Endometrium (tissue), 2 donors: ENCODE data around the gene CKLF.
"Not testable (repeated sequence)": the region's sequence is repeated elsewhere in the genome, so short reads cannot be mapped to it uniquely, and the experiment has no call there.

ENCODE experiments used
- FAIRE-seq: peaks from 2 replicates; lab custom pipeline; 2012; peaks lifted over from hg19 to GRCh38; lab: Jason Lieb, UNC
- donor health status: control.
- donor health status: control.

Gene CKLF

DNA sequence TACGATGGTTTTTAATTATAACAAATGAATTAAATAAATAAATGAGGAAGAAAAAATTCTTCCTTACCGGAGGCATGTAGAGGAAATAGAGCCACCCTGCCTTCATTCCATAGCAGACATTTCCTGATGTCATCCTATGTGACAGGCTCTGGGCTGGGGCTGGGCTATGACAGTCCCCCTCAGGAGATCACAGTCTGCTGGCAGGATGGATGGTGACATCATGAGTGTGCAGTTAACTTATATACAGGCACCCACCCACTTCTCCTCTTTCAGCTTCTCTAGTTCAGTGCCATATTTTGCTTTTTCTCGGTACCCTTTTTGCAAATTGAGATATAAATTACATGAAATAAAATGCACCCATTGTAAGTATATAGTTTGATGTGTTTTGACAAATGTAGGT, 45.7 kb downstream of the CKLF start:
- FAIRE-seq = no peak

DNA sequence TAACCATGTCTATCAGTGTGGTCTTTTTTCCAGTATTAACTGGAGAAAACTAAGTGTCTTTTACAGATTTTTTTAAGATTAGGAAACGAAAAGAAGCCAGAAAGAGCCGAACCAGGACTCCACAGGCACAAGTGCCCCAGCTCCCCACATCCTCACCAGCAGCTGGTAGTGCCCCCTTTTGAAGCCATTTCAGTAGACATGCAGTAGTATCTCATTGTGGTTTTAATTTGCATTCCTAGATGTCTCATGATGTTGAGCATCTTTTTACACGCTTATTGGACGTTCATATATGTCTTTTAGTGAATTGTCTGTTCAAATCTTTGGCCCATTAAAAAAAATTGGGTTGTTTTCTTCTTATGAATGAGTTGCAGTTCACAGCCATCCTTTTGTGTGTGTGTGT, 47.4 kb downstream of the CKLF start:
- FAIRE-seq = no peak

DNA sequence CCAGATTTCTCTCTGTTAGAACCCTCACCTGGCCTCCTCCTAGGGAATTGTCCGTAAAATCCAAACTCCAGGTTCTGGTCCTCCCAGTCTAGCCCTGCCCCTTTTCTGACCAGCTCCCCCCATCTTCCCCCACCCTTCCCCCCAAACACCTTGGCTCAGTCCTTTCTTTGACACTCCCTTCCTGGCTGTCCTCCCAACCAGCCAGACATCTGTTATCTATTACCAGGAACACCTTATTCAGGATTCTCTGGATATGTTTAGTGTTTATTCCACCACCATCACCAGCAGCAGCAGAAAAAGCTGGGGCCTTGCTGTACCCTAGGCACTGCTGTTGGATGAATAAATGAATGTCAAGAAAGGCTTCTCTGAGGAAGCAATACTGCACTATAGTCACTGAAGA, 48.1 kb downstream of the CKLF start:
- FAIRE-seq = no peak

DNA sequence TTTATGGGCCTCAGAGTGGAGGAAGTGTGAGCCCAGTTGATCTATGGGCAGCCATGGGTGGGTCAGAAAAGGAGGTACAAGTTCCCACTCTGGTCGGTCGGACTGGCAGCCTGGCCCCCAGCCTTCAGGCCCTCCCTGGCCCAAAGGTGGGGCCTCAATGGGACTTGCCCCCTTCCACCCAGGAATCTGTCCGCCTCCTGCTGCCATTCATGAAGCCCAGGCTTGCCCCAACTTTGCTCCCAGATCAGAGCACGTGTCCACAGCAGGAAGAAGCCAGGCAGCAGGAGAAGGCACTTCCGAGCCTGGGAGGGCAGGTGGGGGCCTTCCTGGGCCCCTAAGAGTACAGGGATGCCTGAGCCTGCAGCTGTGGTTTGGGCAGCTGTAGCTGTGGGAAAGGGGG, 49.1 kb downstream of the CKLF start:
- FAIRE-seq = no peak

DNA sequence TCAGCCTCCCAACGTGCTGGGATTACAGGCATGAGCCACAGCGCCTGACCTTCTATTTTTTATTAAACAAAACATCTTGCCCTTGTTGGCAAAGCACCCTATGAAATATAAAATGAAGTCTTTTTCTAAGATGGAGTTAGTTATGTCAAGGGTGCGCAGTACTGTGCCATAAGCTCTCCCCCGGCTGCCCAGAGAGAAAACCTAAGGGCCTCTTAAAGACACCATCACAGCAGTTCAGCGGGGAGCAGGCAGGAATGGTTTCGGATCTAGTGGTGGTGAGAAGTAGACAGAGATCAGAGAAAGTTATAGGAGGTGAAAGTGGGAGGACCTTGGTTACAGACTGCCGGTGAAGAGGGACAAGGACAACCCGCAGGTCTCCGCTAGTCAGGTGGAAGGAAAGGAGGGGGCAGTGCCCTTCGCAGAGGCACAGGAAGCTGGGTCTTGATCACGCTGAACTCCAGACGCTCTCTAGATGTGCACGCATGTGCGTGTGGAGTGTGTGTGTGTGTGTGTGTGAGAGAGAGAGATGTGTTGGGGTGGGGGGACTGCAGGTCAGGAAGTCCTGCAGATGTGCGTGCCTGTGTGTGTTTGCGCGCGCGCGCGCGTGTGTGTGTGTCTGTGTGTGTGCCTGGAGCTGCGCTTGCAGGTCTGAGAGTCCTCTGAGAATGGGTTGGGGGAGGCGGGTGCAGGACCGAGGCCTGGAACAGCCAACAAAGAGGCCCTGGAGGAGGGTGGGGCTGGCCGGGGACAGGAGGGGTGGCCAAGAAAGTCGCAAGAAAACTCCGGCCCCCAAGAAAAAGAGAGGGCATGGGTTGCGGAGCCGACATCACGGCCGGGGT, 51.4 kb downstream of the CKLF start:
- no peak for FAIRE-seq

DNA sequence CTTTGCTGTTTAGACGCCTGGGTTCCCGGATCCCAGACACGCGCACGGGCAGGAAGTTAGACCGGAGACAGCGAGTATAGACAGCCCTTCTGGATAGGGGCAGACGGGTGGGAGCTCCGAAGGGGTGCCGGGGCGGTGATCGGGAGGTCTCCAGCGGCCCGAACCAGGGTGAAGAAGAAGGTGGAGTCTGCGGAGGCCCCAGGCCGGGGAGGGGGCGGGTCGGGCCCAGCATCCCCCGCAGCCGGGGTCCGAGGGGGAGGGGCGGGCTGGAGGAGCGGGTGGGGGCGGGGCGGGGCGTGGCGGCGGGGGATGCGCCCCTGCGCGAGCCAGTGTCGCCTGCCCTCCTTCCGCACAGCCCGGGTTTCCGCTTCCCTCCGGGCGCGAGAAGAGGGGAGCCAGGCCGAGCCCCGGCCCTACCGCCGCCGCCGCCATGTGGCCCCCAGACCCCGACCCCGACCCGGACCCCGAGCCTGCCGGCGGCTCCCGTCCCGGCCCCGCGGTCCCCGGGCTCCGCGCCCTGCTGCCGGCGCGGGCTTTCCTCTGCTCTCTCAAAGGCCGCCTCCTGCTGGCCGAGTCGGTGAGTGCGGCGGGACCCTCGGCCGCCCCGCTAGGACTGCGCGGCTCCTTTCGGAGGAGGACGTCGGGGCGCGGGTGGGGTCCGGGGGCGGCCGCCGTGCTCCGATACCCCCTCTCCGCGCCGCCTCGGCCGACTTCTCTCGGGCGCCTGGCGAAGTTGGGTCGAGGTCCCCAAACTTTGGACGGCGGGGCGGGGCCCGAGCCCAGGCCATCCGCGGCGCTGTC, 52.2 kb downstream of the CKLF start, which contains the start of gene CMTM3:
TSS of gene CMTM3 (plus strand) at position 329 of the 801 bp plus-strand sequence. CDS start at position 431, 102 bp downstream.
- FAIRE-seq = no peak

DNA sequence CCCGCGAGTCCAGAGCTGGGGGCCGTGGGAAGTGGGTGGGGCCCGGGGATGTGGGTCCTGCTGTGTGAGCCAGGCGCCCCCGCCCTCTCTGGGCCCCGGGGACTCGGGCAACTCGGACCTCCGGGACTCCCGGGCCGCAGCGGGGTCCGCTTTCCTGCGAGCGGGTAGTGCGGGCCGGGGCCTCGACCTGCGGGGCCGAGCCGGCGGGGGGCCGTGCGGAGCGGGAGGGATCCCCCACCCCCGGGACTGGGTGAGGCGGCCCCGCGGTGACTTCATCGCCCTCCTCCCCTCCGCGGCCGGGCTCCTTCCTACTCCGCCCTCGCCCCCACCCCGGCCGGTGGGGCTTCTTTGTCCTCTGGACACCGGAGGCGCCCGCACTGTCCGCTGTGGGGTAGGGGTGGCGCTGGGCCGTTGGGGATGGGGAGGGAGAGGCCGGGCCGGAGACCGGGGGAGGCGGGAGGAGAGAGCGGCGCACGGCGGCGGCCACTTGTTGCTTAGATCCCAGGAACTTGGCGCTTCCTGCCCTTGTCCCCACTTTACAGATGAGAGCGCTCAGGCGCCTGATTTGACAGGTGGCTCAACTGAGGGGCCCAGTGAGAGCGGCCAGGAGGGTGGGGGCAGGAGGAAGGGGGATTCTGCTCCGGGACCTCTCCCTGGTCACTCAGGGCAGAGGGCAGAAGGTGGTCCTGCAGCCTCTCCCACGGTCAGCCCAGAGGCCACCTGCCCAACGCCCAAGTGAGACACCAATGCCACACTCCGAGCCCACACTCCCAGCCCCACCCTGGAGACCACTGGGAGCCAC, 53.0 kb downstream of the CKLF start:
- FAIRE-seq = no peak

DNA sequence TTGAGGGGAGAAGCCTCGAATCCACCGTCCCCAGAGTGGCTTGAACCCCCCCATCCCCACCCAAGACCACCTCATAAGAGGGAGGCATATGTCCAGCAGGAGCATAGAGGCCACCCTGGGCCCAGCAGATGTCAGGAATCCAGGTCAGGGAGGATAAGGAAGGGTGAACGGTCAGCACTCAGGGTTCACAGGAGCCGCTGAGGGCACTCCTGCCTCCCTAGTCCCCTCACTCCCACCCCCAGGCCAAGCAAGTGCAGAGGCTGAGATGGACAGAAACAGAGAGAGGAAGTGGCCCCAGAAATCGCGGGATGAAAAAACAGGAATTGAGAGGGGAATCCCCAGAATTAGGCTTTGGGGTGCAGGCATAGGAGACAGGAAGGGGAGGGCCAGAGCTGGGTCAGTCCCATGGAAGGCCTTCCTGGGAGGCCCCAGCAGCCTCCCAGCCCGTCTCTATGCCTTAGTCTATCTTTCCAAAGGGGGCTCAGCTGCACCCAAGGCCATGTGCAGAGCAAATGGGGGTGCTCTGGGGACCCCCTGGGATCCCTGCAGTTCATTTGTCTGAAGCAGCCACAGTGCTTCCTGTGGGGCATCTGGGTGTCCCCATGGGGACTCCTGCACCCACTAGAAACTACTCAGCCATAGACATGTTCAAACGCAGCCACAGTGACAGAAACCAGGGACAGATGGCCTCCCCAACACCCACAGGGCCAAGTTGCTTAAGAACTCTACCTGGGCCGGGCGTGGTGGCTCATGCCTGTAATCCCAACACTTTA, 53.8 kb downstream of the CKLF start:
- FAIRE-seq = no peak

DNA sequence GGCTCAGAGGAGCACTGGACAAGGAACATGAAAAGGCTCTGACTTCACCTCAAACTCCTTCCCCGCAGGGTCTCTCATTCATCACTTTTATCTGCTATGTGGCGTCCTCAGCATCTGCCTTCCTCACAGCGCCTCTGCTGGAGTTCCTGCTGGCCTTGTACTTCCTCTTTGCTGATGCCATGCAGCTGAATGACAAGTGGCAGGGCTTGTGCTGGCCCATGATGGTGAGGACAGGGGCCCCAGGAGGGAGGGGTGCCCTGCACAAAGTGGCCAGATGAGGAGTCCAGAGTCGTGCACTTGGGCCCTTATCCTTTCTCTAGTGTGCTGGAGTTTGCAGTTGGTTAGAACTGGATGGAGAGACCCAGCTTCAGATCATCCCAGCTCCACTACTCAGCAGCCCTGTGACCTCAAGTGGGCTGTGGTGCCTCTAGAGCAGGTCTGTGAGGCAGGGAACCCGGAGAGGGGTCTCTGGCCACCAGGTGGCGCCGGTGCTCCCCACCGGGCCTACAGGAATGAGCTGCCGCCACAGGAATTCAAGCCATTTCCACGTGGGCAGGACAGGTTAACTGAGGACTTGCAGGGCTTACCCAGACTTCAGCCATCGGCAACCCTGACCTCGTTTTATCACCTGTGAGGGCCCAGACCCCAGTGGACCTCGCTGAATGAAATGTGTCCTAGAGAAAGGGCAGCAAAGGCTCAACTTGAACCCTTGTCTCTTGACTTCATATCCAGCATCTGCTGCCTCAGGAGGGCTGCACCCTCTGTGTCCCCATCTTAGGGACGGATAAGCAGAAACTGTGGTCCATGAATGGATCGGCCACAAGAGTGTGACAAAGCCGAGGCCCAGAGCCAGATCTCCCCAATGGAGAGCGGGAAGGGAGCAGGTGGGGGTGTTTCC, 56.1 kb downstream of the CKLF start:
- FAIRE-seq = no peak

DNA sequence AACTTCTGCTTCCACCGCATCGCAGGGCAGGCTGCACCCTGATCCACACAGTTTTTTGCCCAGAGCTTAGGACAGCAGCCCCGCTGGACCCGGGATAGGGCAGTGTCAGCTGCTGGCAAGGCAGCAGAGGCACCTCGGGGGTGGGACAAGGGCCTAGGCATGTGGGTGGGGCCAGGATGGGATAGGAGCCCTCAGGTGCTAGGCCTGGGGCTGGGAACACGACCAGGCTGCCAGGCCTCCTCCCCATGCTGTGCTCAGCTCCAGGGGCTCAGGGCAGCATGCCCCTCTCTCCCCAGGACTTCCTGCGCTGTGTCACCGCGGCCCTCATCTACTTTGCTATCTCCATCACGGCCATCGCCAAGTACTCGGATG, 56.7 kb downstream of the CKLF start:
- FAIRE-seq = no peak

DNA sequence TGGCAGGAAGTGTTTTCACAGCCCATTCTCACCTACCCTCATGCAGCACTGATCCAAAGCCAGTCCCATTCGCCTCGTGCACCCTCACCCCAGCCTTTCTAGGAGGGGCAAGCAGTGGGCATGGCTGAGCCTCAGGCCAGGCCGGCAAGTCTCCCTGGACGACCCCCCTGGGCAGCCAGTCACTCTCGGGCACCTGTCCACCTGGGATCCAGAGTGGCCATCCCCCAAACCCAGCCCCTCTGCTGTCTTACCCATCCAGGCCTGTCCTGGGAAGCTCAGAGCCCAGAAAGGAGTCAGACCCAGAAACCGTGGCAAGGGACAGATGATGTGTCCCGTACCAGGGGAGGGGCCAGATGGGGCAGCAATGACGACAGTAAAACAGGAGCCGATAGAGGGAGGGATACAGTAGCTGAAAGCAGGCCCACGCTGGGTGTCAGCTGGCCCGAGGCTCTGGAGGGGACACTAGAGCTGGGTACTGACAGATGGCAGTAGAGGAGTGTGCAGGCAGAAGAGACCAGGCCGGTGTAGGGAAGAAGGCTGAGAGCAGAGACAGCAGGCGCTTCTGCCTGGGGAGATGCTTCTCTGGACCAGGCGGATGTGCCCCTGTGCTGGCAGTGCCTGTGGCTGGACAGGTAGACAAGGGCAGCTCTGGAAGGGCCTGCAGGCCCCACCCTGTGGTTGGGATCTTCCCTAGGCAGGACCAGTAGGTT, 57.9 kb downstream of the CKLF start:
- no peak for FAIRE-seq

DNA sequence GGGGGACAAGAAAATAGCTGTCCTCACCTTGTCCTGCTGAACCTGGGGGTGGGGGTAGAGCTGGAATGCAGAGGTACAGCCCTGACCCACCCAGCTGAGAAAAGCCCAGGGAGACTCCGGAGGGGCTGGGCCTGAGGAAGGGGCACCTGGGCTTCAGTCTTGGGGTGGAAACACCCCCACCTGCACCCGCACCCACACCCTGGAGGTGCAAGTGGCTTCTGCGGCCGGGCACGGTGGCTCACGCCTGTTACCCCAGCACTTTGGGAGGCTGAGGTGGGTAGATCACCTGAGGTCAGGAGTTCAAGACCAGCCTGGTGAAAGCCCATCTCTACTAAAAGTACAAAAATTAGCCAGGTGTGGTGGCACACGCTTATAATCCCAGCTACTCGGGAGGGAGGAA, 59.5 kb downstream of the CKLF start:
- not testable (repeated sequence) for FAIRE-seq

DNA sequence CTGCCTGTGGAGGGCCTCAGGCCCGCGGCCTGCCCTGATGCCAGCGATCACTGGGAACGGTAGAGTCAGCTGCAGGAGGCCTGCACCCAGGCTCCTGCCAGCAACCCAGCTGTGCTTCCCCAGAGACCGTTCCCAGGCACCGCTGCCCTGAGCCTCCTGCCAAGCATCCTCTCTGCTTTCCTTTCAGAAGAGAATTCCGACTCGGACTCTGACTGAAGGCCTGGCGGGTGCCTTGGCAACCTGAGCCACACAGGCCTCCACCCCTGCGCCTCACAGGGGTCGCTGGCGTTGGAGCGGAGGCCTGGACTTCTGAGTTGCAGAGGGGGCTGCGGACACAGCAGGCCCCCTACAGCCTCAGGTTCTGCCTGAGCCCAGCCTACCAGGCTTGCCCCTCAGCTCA, 60.0 kb downstream of the CKLF start:
- no peak for FAIRE-seq

DNA sequence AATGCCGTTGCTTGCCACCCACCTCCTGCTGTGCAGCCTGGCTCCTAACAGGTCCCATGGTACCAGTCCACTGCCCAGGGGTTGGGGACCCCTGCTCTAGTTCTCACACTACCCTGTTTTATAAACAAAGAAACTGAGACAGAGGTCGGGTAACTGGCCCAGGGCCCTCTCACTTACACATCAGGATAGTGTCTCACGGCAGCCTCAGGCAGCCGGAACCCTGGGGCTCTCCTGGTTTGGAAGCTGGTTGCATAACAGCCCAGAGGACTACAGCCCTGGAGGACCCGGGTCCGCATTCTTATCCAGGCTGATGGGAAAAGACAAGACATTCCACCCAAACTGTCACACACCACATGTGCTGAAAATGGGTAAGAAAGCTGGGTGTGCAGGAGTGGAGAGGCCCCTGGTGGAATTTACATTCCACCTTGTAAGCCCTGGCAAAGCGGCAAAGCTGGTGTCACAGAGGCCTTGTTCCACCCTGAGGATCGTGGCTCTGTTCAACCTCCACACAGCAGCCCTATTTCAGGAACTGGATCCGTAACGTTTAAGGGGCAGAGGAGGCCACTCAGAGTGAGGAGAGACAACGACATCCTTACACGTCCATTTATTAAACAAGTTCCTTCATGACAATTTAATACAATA, 61.9 kb downstream of the CKLF start:
- no peak for FAIRE-seq
